ENCODE results near the gene CENPH. TPM values are rescaled to one million over a fixed set of nuclear protein-coding genes. Genes with fewer than 3 reads are reported as not detected.

The CENPH gene, protein sequence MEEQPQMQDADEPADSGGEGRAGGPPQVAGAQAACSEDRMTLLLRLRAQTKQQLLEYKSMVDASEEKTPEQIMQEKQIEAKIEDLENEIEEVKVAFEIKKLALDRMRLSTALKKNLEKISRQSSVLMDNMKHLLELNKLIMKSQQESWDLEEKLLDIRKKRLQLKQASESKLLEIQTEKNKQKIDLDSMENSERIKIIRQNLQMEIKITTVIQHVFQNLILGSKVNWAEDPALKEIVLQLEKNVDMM
- 24.3 to 29.3 TPM (median 27.5 TPM) in 5 replicates for total RNA-seq (2022; extraction: Qiagen RNA extraction; ENCODE audit: low read depth)

DNA sequence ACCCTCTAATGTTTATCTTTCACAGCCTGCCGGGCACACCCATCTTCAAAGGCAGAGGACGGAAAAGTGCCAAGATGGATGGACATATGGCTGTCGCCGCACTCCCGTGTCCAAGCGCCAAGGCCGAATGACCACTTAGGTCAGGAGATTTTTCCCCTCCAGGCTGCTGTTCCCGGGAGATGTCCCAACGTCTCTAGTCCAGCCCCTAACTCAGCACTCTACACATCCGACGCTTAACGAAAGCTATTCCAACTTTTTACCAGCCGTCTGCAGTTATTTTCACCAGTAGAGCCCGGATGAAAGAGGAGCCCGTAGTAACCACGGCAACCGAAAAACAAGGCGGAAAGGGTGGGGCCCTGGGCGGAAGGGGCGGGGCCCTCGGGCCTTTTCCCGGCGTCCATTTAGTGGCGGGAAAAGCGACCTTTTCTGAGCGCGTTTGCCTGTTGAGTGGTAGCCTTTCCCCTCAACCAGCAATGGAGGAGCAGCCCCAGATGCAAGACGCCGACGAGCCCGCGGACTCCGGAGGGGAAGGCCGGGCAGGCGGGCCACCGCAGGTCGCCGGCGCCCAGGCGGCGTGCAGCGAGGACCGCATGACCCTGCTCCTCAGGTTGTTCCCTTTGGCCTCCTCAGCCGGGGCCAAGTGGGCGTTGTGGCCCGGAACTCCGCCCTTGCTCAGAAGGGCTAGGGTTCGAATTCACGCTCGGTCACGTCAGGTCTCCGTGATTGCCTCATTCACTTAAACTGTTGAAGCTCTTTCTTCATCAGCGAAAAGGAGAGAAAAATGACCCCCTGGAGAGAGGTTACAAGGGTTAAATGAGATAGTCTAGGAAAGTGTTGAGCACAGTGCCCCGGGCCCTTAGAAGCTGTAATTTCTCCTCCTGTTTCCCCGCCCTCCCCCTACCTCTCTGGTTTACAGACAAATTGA is at the start of gene CENPH:
TSS of gene CENPH (plus strand) at position 422 of the 925 bp plus-strand sequence. CDS start at position 474, 52 bp downstream.

GRCh38 chr5:69166686-69167492 is 22.5 kb upstream of the CENPH start, which contains the start of gene CCNB1:
TSS of gene CCNB1 (plus strand) at chr5:69167150. CDS start at chr5:69167263, 113 bp downstream.

DNA sequence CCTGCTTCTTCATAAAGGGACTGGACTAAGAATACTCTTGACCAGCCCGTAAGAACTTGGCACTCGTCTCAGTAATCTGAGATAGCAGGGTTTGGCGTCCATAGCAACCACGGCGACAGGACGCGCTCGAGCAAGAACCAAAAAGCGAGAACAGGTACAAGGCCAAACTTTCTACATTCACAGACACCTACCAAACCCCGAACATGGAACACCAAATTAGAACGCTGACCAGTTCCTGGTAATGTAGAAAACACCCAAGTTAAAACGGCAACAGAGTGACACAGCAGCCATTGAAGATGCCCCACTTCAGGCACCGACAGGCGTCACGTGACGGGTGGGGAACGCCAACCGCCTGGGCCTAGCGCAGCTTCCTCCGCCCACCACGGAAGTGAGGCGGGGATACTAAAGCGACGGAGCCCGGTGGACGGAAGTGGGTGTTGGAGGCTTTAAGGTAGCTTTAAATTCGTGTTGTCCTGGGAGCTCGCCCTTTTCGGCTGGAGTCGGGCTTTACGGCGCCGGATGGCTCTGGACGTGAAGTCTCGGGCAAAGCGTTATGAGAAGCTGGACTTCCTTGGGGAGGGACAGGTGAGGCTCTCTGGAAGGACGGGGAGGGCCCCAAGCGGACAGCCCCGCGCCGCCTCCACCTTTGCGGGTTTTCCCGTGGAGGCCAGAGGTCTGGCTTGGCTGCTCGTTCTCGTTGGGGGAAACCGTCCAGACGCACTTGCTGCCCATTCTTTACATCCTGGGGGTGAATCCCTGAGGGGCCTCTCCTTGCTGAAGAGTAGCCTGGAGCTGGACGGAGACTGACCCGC is 45.3 kb downstream of the CENPH start, which contains the start of gene CDK7:
TSS of gene CDK7 (plus strand) at position 430 of the 812 bp plus-strand sequence. CDS start at position 520, 90 bp downstream.

Other genes with a start within 250 kb of the CENPH start
- 35.2 to 42.1 TPM (median 36.2 TPM) in 5 replicates for gene SLC30A5, start 95.6 kb upstream of the CENPH start, total RNA-seq (2022; extraction: Qiagen RNA extraction; ENCODE audit: low read depth)
- 261 to 299 TPM (median 292 TPM) in 5 replicates for gene CCNB1, start 22.4 kb upstream of the CENPH start, total RNA-seq (2022; extraction: Qiagen RNA extraction; ENCODE audit: low read depth)
- 60.2 to 72.4 TPM (median 62.0 TPM) in 5 replicates for gene CDK7, start 45.3 kb downstream of the CENPH start, total RNA-seq (2022; extraction: Qiagen RNA extraction; ENCODE audit: low read depth)
- gene CCDC125, start 143.2 kb downstream of the CENPH start, total RNA-seq (2022; extraction: Qiagen RNA extraction; ENCODE audit: low read depth): 2.9 to 4.0 TPM (median 3.3 TPM) in 5 replicates
- gene AK6, start 179.9 kb downstream of the CENPH start, total RNA-seq (2022; extraction: Qiagen RNA extraction; ENCODE audit: low read depth): 37.4 to 57.8 TPM (median 51.8 TPM) in 5 replicates
- gene TAF9, start 179.9 kb downstream of the CENPH start, total RNA-seq (2022; extraction: Qiagen RNA extraction; ENCODE audit: low read depth): 117 to 135 TPM (median 129 TPM) in 5 replicates
- 15.2 to 19.3 TPM (median 15.7 TPM) in 5 replicates for gene RAD17, start 180.2 kb downstream of the CENPH start, total RNA-seq (2022; extraction: Qiagen RNA extraction; ENCODE audit: low read depth)
- gene MARVELD2, start 225.5 kb downstream of the CENPH start, total RNA-seq (2022; extraction: Qiagen RNA extraction; ENCODE audit: low read depth): 2.1 to 3.4 TPM (median 2.5 TPM) in 5 replicates

All from A549 treated with CpdA at 1 μM for 4 hours (cell line).